GM19025 (cell line): ENCODE data around the gene STK25.
"Not testable (repeated sequence)": the region's sequence is repeated elsewhere in the genome, so short reads cannot be mapped to it uniquely, and the experiment has no call there.

Source experiments
- ATAC-seq: cut with Tn5 transposase; IDR thresholded peaks from one replicate; pipeline ENCODE4 v1.9.1; 2021; ENCODE audit warnings: mild to moderate bottlenecking, low read depth, moderate library complexity; ENCODE audit not compliant: unreplicated experiment

The STK25 gene

DNA sequence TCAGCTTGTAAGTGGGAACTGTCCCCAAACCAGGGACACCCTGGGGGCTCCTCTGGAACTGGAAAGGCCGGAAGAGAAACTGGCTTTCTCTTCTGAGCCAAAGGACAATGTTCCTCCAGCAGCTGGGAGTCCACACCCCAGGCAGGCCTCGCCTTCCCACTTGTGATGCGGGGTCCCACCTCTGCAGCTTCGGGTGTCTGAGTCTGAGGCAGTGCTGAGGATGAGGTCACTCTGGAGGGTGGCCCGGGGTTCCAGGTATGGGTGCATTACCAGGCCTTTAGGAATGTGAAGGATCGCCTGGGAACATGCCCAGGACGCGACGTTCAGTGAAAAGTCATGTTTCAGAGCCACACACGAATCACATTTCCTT is 32.0 kb upstream of the STK25 start:
- ATAC-seq: no peak

GRCh38 chr2:241539616-241540374 is 31.4 kb upstream of the STK25 start:
- ATAC-seq: no peak

- no peak for ATAC-seq
These were observed 30.6 kb upstream of the STK25 start for GRCh38 chr2:241538838-241539615.

- ATAC-seq: no peak
These were observed 27.7 kb upstream of the STK25 start for GRCh38 chr2:241535871-241536655.

DNA sequence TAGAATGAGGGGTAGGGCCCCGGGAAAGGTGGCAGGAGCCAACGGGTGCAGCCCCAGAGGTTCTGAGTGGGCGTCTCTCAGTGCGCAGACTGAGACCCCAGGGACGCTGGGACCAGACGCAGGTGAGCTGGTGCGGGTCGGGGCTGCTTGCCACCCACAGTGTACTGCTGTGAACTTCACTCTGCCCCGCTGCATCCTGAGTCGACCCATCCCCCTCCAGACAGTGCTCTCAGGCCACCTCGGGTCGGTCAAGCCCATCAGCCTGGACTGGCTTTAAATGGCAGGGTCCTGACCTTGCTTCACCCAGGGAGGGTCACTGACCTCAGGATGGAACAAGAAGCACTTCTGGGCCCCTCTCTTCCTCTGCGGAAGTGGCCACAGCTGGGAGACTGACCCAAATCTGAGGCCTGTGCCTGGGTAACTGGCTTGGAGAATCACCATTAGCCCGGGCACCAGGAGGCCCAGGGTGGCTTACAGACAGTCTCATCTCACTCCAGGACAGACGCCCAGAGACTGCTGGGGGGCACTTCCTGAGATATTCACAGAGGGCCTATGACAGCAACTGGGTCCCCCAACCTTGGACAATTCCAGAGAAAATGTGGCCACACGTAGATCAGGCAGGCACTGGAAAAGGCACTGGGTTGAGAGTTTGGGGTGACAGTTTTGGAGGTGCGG is 26.5 kb upstream of the STK25 start:
- ATAC-seq: no peak

GRCh38 chr2:241534293-241534692 is 25.9 kb upstream of the STK25 start:
- no peak for ATAC-seq

DNA sequence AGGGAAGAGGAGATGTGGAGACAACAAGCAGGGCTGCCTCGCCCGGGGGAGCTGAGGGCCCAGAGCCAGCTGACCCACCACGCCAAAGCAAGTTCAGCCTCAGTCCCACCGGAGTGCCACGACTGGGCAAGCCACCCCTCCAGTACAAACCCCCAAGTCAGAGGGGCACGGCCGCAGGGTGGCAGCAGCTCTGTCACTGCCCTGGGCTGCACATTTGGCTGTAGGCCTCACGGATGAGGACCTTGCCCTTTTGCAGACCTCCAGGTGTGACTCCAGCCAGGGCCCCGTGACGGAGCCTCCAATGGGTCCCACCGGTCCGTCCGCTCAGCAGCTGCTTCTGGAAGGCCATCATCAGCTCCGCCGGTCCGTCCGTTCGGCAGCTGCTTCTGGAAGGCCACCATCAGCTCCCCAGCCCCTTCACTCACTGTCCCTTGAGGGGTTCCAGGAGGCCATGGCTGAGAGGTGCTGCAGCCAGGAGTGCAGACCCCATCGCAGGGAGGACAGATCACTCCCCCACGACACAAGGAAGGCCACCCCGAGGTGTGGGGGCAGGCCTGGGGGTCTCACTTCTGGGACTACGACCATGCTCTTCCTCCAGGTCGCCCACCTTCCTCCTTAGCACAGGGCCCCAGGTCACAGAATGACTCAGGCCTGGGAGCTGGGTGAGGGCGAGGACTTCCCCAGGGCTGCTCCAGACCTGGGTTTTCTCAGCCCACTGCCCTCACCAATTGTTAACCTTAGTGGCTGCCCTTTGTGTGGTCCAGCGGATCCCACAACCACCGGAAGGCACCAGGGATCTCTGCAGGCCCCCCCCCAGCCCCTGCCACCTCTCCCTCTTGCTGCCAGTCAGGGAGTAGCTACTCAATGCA is 24.6 kb upstream of the STK25 start:
- no peak for ATAC-seq

- ATAC-seq: no peak
These were observed 23.8 kb upstream of the STK25 start for GRCh38 chr2:241532168-241532567.

- no peak for ATAC-seq
These were observed 22.9 kb upstream of the STK25 start for GRCh38 chr2:241531161-241531722.

- no peak for ATAC-seq
These were observed 22.2 kb upstream of the STK25 start for GRCh38 chr2:241530571-241530970.

DNA sequence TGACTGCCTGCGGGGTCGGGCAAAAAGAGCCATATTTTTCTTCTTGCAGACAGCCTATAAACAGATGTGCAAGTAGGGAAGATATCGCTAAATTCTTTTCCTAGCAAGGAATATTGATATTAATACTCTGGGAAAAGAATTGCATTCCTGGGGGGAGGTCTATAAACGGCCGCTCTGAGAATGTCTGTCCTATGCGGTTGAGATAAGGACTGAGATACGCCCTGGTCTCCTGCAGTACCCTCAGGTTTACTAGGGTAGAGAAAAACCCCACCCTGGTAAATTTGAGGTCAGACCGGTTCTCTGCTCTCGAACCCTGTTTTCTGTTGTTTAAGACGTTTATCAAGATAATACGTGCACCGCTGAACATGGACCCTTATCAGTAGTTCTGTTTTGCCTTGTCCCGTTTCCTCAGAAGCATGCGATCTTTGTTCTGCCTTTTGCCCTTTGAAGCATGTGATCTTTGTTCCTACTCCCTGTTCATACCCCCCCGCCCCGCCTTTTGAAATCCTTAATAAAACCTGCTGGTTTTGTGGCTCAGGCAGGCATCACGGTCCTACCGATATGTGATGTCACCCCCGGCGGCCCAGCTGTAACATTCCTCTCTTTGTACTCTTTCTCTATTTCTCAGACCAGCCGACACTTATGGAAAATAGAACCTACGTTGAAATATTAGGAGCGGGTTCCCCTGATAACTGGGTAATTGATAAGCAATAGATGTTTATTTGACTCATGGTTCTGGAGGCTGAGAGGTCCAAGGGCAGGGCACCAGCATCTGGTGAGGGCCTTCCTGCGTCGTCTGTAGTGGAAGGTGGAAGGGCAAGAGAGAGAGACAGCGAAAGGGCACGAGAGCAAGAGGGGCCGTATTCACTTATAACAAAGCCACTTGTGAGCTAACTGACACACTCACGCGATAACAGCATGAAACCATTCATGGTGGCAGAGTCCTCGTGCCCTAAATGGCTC is 17.7 kb upstream of the STK25 start:
- ATAC-seq: not testable (repeated sequence)

DNA sequence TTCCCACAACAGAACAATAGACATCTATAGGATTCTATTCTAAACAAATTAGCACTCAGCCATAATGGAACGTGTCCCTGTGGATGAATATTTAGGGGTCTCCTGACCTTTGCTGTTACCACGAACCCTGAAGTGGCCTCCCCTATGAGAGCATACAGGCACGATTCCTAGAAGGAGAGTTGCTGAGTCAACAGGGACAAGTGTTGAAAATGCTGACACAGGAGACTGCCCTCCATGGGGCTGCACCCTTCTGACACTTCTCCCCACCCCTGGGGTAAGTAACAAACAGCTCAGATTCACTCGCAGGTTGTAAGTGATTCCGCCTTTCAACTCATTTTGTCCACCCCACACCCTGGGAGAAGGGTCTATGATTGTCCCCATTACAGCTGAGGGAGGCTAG is 14.1 kb upstream of the STK25 start:
- ATAC-seq: no peak

- no peak for ATAC-seq
These were observed 11.3 kb upstream of the STK25 start for GRCh38 chr2:241519669-241520068.

DNA sequence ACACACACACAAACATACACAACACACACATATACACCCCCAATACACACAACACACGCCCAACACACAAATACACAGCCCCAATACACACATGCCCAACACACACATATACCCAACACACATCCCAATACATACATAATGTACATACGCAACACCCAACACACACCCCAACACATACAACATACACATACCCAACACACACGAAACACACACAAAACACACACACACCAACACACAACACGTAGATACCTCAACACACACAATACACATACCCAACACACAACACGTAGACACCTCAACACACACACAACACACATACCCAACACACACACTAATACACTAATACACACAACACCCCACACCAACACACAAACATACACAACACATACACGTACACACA is 8.9 kb upstream of the STK25 start:
- ATAC-seq: no peak

DNA sequence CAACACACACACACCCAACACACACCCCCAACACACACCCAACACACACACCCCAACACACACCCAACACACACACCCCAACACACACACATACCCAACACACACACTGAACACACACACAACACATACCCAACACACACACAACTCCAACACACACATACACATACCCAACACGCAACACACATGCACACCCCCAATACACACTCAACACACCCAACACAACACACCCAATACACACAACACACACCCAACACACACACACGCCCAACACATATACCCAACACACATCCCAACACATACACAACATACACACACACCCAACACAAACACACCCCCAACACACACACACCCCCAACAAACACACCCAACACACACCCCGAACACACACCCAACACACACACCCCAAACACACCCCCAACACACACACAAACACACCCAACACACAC is 8.2 kb upstream of the STK25 start:
- ATAC-seq: no peak

DNA sequence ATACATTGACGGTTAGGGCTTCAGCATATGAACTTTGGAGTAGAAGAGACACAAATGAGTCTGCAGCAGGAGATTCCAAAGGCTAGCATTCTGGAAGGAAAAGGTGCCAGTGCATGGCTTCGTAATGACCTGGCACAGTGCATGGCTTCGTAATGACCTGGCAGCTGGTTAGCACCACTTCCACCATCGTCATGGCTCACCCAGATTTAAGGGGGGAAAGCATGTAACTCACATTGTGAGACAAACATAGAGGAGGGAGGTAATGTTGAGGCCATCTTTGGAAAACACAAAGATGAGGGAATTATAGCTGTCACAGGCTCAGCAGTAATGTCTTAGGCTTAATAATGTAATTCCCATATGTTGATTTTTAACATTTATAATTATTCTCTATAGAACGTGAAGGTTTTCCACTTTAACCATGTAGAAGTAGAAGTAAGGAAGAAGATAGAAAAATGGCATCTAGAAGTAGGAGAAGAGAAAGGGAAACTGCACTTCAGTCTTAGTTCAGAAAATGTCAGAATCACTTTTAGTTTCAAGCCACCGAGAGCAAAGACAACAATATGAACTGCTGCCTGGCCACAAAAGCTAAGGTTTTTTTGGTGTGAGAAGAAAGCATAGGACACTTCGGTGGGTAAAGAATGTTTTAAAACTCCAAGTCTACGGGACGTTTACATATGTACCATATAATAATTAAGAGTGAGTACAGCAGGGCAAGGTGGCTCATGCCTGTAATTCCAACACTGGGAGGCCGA is 6.8 kb upstream of the STK25 start:
- ATAC-seq: no peak

DNA sequence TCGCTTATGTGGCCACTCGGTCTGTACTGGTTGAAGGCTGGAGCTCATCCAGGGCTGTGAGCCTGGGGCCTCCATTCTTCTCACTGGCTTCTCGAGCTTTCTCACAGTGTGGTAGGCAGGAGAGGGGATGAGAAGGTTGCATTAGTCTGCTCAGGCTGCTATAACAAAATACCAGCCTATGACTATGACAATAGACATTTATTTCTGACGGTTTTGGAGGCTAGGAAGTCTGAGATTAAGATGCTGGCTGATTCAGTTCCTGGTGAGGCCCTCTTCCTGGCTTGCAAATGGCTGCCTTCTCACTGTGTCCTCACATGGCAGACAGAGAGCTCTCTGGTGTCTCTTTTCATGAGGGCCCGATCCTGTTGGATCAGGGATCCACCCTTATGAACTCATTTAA is 6.2 kb upstream of the STK25 start:
- no peak for ATAC-seq
